AG09309 (cell line): ENCODE data around the gene MGMT.
"Not testable (repeated sequence)": the region's sequence is repeated elsewhere in the genome, so short reads cannot be mapped to it uniquely, and the experiment has no call there.

Experiments
- DNase-seq: peaks from one replicate; pipeline ENCODE4 v3.0.0-alpha.2; 2010; ENCODE audit warnings: low read depth
- H3K4me3 ChIP-seq: 2 replicates; pipeline ENCODE4 v1.5.1; 2011; ENCODE audit warnings: mild to moderate bottlenecking, low read depth, low read length, moderate library complexity; ENCODE audit not compliant: control insufficient read depth
- CTCF ChIP-seq: IDR thresholded peaks from 2 replicates; pipeline ENCODE4 v1.5.1; 2011; ENCODE audit warnings: mild to moderate bottlenecking, low read depth, low read length, inconsistent platforms; ENCODE audit not compliant: insufficient read depth, control insufficient read depth; ENCODE audit errors: missing control alignments

MGMT gene

GRCh38 chr10:129426606-129427005 lies 40.4 kb upstream of the MGMT start:
- no peak for TF ChIP-seq CTCF
- no peak overlapping the region for H3K4me3 ChIP-seq
- DNase-seq, result no peak

GRCh38 chr10:129433266-129433665 lies 33.8 kb upstream of the MGMT start:
- TF ChIP-seq CTCF, result no peak
- DNase-seq, result no peak
- H3K4me3 ChIP-seq, result no peak overlapping the region

GRCh38 chr10:129435724-129436123 lies 31.3 kb upstream of the MGMT start:
- DNase-seq, H3K4me3 ChIP-seq: not testable (repeated sequence)

GRCh38 chr10:129438024-129438423 lies 29.0 kb upstream of the MGMT start:
- DNase-seq, result no peak
- TF ChIP-seq CTCF, result no peak
- H3K4me3 ChIP-seq, result no peak overlapping the region

GRCh38 chr10:129440247-129440646 lies 26.8 kb upstream of the MGMT start:
- no peak for TF ChIP-seq CTCF
- DNase-seq, result no peak
- no peak overlapping the region for H3K4me3 ChIP-seq

- no peak for TF ChIP-seq CTCF
- H3K4me3 ChIP-seq, result no peak overlapping the region
- no peak for DNase-seq
Measured at GRCh38 chr10:129440722-129441316, 26.2 kb upstream of the MGMT start.

GRCh38 chr10:129441372-129442009 lies 25.6 kb upstream of the MGMT start:
- DNase-seq, result no peak
- H3K4me3 ChIP-seq, result no peak overlapping the region
- no peak for TF ChIP-seq CTCF
